ENCODE data around the gene FUT4. TPM values are rescaled to one million over a fixed set of nuclear protein-coding genes. Genes with fewer than 3 reads are reported as not detected.

FUT4 gene
- total RNA-seq, 1 donor from 2014 or later, result 6.0 TPM

- H3K27me3 ChIP-seq, result no peaks in the 10 kb centered on the region
- no peak for TF ChIP-seq CTCF (IDR thresholded peaks at IDR 0.05)
Measured at GRCh38 chr11:94507485-94507884, 36.2 kb upstream of the FUT4 start.

GRCh38 chr11:94511932-94512781 lies 31.6 kb upstream of the FUT4 start, which contains the start of gene C11orf97:
Gene C11orf97, plus strand, starts transcription at chr11:94512461. Its CDS starts 68 bp downstream, at chr11:94512529.
- ATAC-seq (peak; percentile 93), DNase-seq (peak; percentile 84)
- Histone ChIP-seq H3K27me3 (no peaks in the 10 kb centered on the region), H3K36me3 (no peaks in the 10 kb centered on the region), H3K4me1 (peaks cover 5% of the 10 kb centered on the region), H3K4me3 (peak within 1 kb of the TSS; percentile 57), H3K27ac (no peak within 1 kb of the TSS), H3K9me3 (no peaks in the 10 kb centered on the region)
- intact Hi-C loops (cut with DNase I), result no loop called here
- no peak for TF ChIP-seq CTCF (IDR thresholded peaks at IDR 0.05)

More at GRCh38 chr11:94507485-94507884, 36.2 kb upstream of the FUT4 start:
- H3K27ac ChIP-seq, result no peak overlapping the region
- DNase-seq (no peak), ATAC-seq (no peak)
- peaks cover 5% of the 10 kb centered on the region for H3K4me1 ChIP-seq
- H3K4me3 ChIP-seq, result no peak overlapping the region
- intact Hi-C loops (cut with DNase I), result no loop called here
- no peaks in the 10 kb centered on the region for H3K36me3 ChIP-seq
- H3K9me3 ChIP-seq, result no peaks in the 10 kb centered on the region

GRCh38 chr11:94513091-94513490 lies 30.6 kb upstream of the FUT4 start:
- TF ChIP-seq CTCF (IDR thresholded peaks at IDR 0.05), result no peak
- no peaks in the 10 kb centered on the region for H3K27me3 ChIP-seq
- no peaks in the 10 kb centered on the region for H3K36me3 ChIP-seq
- H3K4me3 ChIP-seq, result no peak overlapping the region
- intact Hi-C loops (cut with DNase I), result no loop called here
- no peak for DNase-seq
- H3K27ac ChIP-seq, result no peak overlapping the region
- H3K4me1 ChIP-seq, result peaks cover 5% of the 10 kb centered on the region
- peak; percentile 32 for ATAC-seq
- no peaks in the 10 kb centered on the region for H3K9me3 ChIP-seq

- Histone ChIP-seq H3K4me3 (no peak overlapping the region), H3K27me3 (no peaks in the 10 kb centered on the region), H3K36me3 (no peaks in the 10 kb centered on the region), H3K27ac (no peak overlapping the region), H3K9me3 (no peaks in the 10 kb centered on the region), H3K4me1 (peaks cover 5% of the 10 kb centered on the region)
- DNase-seq, result no peak
- no peak for TF ChIP-seq CTCF (IDR thresholded peaks at IDR 0.05)
- intact Hi-C loops (cut with DNase I), result no loop called here
- no peak for ATAC-seq
Measured at GRCh38 chr11:94515398-94515797, 28.3 kb upstream of the FUT4 start.

- intact Hi-C loops (cut with DNase I), result no loop called here
- ATAC-seq, result no peak
- no peak for TF ChIP-seq CTCF (IDR thresholded peaks at IDR 0.05)
- Histone ChIP-seq H3K27ac (no peak overlapping the region), H3K4me3 (no peak overlapping the region), H3K9me3 (no peaks in the 10 kb centered on the region), H3K27me3 (no peaks in the 10 kb centered on the region), H3K4me1 (peaks cover 5% of the 10 kb centered on the region), H3K36me3 (no peaks in the 10 kb centered on the region)
- no peak for DNase-seq
Measured at GRCh38 chr11:94516725-94517124, 27.0 kb upstream of the FUT4 start.

All from upper lobe of right lung (tissue), 1 donor.